ENCODE measurements around the gene CACNG7. TPM values are rescaled to one million over a fixed set of nuclear protein-coding genes. Genes with fewer than 3 reads are reported as not detected.

The CACNG7 gene
- total RNA-seq, 1 donor from 2014 or later, result not detected

DNA sequence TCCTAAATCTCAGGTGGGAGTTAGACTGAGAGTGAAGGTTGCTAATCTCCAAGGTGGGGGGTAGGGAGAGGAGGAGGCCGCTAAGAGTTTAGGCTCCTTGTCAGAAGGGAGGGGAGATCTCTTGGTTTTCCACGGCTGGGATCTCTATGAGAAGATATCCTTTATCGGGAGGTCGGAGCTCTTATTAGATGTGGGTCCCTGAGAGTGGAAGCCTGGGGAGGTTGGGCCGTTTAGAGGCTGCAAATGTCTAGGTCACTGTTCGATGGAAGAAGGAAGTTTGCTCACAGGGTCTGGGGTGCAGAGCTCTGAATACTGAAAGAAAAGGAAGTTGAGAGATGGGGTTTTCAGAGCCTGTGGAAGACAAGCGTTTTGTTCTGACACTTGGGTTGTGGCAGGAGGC lies 37.6 kb upstream of the CACNG7 start:
- H3K4me3 ChIP-seq (ENCODE audit: low read depth, low read length), result no peak overlapping the region

DNA sequence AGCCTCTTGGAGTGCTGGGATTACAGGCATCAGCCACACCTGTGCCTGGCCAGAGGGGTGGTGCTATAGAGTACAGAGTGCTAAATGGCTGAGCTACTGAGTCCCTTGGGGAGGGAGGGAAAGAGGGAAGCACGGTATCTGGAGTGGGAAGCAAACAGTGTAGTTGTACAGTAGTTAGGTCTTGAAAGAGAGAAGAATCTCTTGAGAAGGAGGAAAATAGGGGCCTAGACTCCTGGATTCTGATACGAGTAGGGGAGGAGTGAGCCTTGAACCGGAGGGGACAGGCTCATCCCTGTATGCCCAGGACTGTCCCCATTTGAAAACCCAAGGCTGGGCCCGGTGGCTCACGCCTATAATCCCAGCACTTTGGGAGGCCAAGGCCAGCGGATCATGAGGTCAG lies 36.3 kb upstream of the CACNG7 start:
- DNase-seq (ENCODE audit: low read depth), result no peak
- H3K27me3 ChIP-seq (ENCODE audit: control insufficient read depth, insufficient read depth, low read length), result no peaks in the 10 kb centered on the region
- H3K36me3 ChIP-seq (ENCODE audit: control insufficient read depth, insufficient read depth, low read length), result peaks cover 5% of the 10 kb centered on the region
- TF ChIP-seq, protein P1, sequence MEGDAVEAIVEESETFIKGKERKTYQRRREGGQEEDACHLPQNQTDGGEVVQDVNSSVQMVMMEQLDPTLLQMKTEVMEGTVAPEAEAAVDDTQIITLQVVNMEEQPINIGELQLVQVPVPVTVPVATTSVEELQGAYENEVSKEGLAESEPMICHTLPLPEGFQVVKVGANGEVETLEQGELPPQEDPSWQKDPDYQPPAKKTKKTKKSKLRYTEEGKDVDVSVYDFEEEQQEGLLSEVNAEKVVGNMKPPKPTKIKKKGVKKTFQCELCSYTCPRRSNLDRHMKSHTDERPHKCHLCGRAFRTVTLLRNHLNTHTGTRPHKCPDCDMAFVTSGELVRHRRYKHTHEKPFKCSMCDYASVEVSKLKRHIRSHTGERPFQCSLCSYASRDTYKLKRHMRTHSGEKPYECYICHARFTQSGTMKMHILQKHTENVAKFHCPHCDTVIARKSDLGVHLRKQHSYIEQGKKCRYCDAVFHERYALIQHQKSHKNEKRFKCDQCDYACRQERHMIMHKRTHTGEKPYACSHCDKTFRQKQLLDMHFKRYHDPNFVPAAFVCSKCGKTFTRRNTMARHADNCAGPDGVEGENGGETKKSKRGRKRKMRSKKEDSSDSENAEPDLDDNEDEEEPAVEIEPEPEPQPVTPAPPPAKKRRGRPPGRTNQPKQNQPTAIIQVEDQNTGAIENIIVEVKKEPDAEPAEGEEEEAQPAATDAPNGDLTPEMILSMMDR (IDR thresholded peaks at IDR 0.05; ENCODE audit: insufficient read depth, low read length, poor library complexity, severe bottlenecking), result no peak
- no peak overlapping the region for H3K4me3 ChIP-seq (ENCODE audit: low read depth, low read length)

More for the DNA sequence above, 37.6 kb upstream of the CACNG7 start:
- DNase-seq (ENCODE audit: low read depth), result no peak
- TF ChIP-seq, protein P1 (IDR thresholded peaks at IDR 0.05; ENCODE audit: insufficient read depth, low read length, poor library complexity, severe bottlenecking), result no peak
- Histone ChIP-seq H3K27me3 (ENCODE audit: control insufficient read depth, insufficient read depth, low read length) (no peaks in the 10 kb centered on the region), H3K36me3 (ENCODE audit: control insufficient read depth, insufficient read depth, low read length) (peaks cover 5% of the 10 kb centered on the region)

DNA sequence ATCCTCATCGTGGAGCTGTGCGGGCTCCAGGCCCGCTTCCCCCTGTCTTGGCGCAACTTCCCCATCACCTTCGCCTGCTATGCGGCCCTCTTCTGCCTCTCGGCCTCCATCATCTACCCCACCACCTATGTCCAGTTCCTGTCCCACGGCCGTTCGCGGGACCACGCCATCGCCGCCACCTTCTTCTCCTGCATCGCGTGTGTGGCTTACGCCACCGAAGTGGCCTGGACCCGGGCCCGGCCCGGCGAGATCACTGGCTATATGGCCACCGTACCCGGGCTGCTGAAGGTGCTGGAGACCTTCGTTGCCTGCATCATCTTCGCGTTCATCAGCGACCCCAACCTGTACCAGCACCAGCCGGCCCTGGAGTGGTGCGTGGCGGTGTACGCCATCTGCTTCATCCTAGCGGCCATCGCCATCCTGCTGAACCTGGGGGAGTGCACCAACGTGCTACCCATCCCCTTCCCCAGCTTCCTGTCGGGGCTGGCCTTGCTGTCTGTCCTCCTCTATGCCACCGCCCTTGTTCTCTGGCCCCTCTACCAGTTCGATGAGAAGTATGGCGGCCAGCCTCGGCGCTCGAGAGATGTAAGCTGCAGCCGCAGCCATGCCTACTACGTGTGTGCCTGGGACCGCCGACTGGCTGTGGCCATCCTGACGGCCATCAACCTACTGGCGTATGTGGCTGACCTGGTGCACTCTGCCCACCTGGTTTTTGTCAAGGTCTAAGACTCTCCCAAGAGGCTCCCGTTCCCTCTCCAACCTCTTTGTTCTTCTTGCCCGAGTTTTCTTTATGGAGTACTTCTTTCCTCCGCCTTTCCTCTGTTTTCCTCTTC lies 35.1 kb upstream of the CACNG7 start:
- TF ChIP-seq, protein P1 (IDR thresholded peaks at IDR 0.05; ENCODE audit: insufficient read depth, low read length, poor library complexity, severe bottlenecking), result no peak
- Histone ChIP-seq H3K36me3 (ENCODE audit: control insufficient read depth, insufficient read depth, low read length) (peaks cover 5% of the 10 kb centered on the region), H3K27me3 (ENCODE audit: control insufficient read depth, insufficient read depth, low read length) (no peaks in the 10 kb centered on the region), H3K4me3 (ENCODE audit: low read depth, low read length) (no peak overlapping the region)
- DNase-seq (ENCODE audit: low read depth), result no peak

DNA sequence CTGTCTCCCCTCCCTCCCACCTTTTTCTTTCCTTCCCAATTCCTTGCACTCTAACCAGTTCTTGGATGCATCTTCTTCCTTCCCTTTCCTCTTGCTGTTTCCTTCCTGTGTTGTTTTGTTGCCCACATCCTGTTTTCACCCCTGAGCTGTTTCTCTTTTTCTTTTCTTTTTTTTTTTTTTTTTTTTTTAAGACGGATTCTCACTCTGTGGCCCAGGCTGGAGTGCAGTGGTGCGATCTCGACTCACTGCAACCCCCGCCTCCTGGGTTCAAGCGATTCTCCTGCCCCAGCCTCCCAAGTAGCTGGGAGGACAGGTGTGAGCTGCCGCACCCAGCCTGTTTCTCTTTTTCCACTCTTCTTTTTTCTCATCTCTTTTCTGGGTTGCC lies 34.5 kb upstream of the CACNG7 start:
- H3K27me3 ChIP-seq (ENCODE audit: control insufficient read depth, insufficient read depth, low read length), result no peaks in the 10 kb centered on the region
- TF ChIP-seq, protein P1 (IDR thresholded peaks at IDR 0.05; ENCODE audit: insufficient read depth, low read length, poor library complexity, severe bottlenecking), result no peak
- peaks cover 5% of the 10 kb centered on the region for H3K36me3 ChIP-seq (ENCODE audit: control insufficient read depth, insufficient read depth, low read length)
- DNase-seq (ENCODE audit: low read depth), result no peak
- no peak overlapping the region for H3K4me3 ChIP-seq (ENCODE audit: low read depth, low read length)

DNA sequence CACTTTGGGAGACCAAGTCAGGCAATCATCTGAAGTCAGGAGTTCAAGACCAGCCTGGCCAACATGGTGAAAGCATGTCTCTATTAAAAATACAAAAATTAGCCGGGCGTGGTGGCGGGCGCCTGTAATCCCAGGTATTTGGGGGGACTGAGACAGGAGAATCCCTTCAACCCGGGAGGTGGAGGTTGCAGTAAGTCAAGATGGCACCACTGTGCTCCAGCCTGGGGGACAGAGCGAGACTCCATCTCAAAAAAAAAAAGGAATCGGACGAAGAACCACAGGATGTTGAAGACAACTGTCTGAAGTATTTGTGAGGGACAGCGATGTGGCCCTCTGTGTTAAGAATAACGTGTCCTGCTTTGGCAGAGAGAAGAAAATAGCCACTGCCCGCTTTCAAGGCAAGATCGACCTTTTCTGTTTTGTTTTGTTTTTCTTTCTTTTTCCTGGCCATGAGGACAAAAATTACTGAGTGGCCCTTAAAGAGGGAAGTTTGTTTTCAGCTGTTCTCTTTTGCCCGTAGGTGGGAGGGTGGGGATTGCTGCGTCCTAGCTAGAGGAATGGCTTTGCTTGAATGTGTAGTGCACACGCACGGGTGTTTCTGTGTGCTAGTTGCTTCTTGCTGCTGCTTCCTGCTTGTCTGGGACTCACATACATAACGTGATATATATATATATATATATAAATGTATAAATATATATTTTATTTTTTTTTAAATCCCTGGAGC lies 33.3 kb upstream of the CACNG7 start:
- no peak for DNase-seq (ENCODE audit: low read depth)
- Histone ChIP-seq H3K27me3 (ENCODE audit: control insufficient read depth, insufficient read depth, low read length) (peaks cover 5% of the 10 kb centered on the region), H3K36me3 (ENCODE audit: control insufficient read depth, insufficient read depth, low read length) (peaks cover 5% of the 10 kb centered on the region), H3K4me3 (ENCODE audit: low read depth, low read length) (no peak overlapping the region)
- TF ChIP-seq, protein P1 (IDR thresholded peaks at IDR 0.05; ENCODE audit: insufficient read depth, low read length, poor library complexity, severe bottlenecking), result no peak

Data from kidney epithelial cell (primary cell).